K562 (cell line): ENCODE results near the gene WNK1. TPM values are rescaled to one million over a fixed set of nuclear protein-coding genes. Genes with fewer than 3 reads are reported as not detected.

Source experiments
- CBX1 ChIP-seq: sonication (generic); IDR thresholded peaks from 2 replicates; pipeline ENCODE4 v1.6.1; 2016; ENCODE audit warnings: antibody characterized with exemption, low read depth, mild to moderate bottlenecking
- CGGBP1 ChIP-seq: fragments of 250-450 bp; sonication (Bioruptor Pico); IDR thresholded peaks from 2 replicates; pipeline ENCODE4 v1.9.0; 2021; ENCODE audit warnings: mild to moderate bottlenecking
- CREB1 ChIP-seq, 2 experiments: sonication (generic) in 1 of 2; formaldehyde crosslinking in 1 of 2; IDR thresholded peaks; 2 replicates each; pipeline versions ENCODE4 v1.6.1 to v1.8.0; 2012 to 2022; ENCODE audit warnings: inconsistent platforms in 1 of 2, mild to moderate bottlenecking in 1 of 2, missing genetic modification reagents in 1 of 2, moderate library complexity in 1 of 2
- ELK1 ChIP-seq: sonication (generic); formaldehyde crosslinking; IDR thresholded peaks from 2 replicates; pipeline ENCODE4 v1.8.1; 2022; ENCODE audit warnings: missing genetic modification reagents
- GTF2B ChIP-seq: IDR thresholded peaks from 2 replicates; pipeline ENCODE4 v1.6.1; 2011; ENCODE audit not compliant: insufficient read length; ENCODE audit errors: extremely low read depth
- IRF1 ChIP-seq: sonication (generic); formaldehyde crosslinking; IDR thresholded peaks from 2 replicates; pipeline ENCODE4 v1.8.0; 2022; ENCODE audit warnings: missing genetic modification reagents, mild to moderate bottlenecking, borderline replicate concordance
- MAFF ChIP-seq: IDR thresholded peaks from 2 replicates; pipeline ENCODE4 v1.6.1; 2012; ENCODE audit warnings: low read length, improper control_type of control experiment
- MBD1 ChIP-seq: fragments of 250-450 bp; sonication (Bioruptor Pico); IDR thresholded peaks from 2 replicates; pipeline ENCODE4 v1.8.0; 2022; ENCODE audit warnings: inconsistent platforms
- MED1 ChIP-seq: sonication (generic); formaldehyde crosslinking; IDR thresholded peaks from 2 replicates; pipeline ENCODE4 v1.8.1; 2023; ENCODE audit warnings: missing genetic modification reagents, borderline replicate concordance
- NKRF ChIP-seq: fragments of 450-650 bp; IDR thresholded peaks from 2 replicates; pipeline ENCODE4 v1.6.1; 2016; ENCODE audit warnings: borderline replicate concordance
- NR2F6 ChIP-seq: fragments of 450-650 bp; formaldehyde crosslinking; IDR thresholded peaks from 2 replicates; pipeline ENCODE4 v1.4.0; 2020; ENCODE audit warnings: mild to moderate bottlenecking
- PKNOX1 ChIP-seq: fragments of 450-650 bp; IDR thresholded peaks from 2 replicates; pipeline ENCODE4 v1.6.1; 2016
- RAD51 ChIP-seq: fragments of 450-650 bp; IDR thresholded peaks from 2 replicates; pipeline ENCODE4 v1.7.1; 2016; ENCODE audit warnings: low read depth, mild to moderate bottlenecking, borderline replicate concordance
- SREBF2 ChIP-seq: sonication (generic); formaldehyde crosslinking; IDR thresholded peaks from 2 replicates; pipeline ENCODE4 v1.4.0; 2020; ENCODE audit warnings: mild to moderate bottlenecking, missing genetic modification reagents
- SRF ChIP-seq, 2 experiments: fragments of 250-450, 450-650 bp in 1 of 2; sonication (Bioruptor Pico) in 1 of 2; sonication (generic) in 1 of 2; formaldehyde crosslinking; IDR thresholded peaks; 2 replicates each; pipeline versions ENCODE4 v1.5.0 to v1.5.1; 2020 to 2022; ENCODE audit warnings: mild to moderate bottlenecking in 1 of 2, missing genetic modification reagents in 1 of 2
- STAT5B ChIP-seq: fragments of 250-450 bp; sonication (Bioruptor Pico); IDR thresholded peaks from 2 replicates; pipeline ENCODE4 v1.8.0; 2021; ENCODE audit warnings: mild to moderate bottlenecking, inconsistent platforms
- USF1 ChIP-seq: sonication (generic); formaldehyde crosslinking; IDR thresholded peaks from 2 replicates; pipeline ENCODE4 v1.9.0; 2022; ENCODE audit warnings: mild to moderate bottlenecking, missing genetic modification reagents
- ZNF174 ChIP-seq: fragments of 250-450 bp; sonication (Bioruptor Pico); IDR thresholded peaks from 2 replicates; pipeline ENCODE4 v1.4.0; 2020; ENCODE audit warnings: mild to moderate bottlenecking
- polyA plus RNA-seq, 8 experiments: library from polyadenylated mRNA; depleted of rRNA in 4 of 8; stranded (reverse) in 5 of 8; unstranded in 3 of 8; fragments of >200 nt; fragmentation: Nextera tagmentation in 2 of 8; fragmentation: Illumina TruSeq in 1 of 8; extraction: Ambion mirVana in 2 of 8; extraction: Trizol in 1 of 8; gene quantifications; 2 replicates each; pipeline versions ENCODE4 v1.2.1 to v1.2.3, GENCODE V29; 2011 to 2014; ENCODE audit warnings: inconsistent platforms in 1 of 8, missing spikeins in 1 of 8
- total RNA-seq, 7 experiments: library from RNA; depleted of rRNA in 6 of 7; stranded (reverse); fragments of >200 nt in 6 of 7; fragmentation: Illumina TruSeq in 2 of 7; extraction: Trizol in 2 of 7; gene quantifications; 2 replicates each; pipeline versions ENCODE4 v1.2.1 to v1.2.3, GENCODE V29; 2011 to 2021; ENCODE audit warnings: low replicate concordance in 1 of 7

The WNK1 gene
- total and polyA plus RNA-seq, 9 of the 15 experiments (the other 6 are each of a cell fraction or from before 2014, with no cell fraction given): 4.3 to 73.9 (median 31.0) TPM

GRCh38 chr12:810671-811415 lies 58.5 kb downstream of the WNK1 start (continued):
- TF ChIP-seq SRF (CRISPR knock-in tag; IDR thresholded peaks at IDR 0.05) (no peak), NR2F6 (CRISPR knock-in tag) (no peak), IRF1 (CRISPR knock-in tag) (no peak), RAD51 (peak; percentile 53), MED1 (CRISPR knock-in tag) (no peak), SREBF2 (CRISPR knock-in tag) (no peak), ELK1 (no peak), ZNF174 (no peak), CGGBP1 (CRISPR knock-in tag) (no peak), MAFF (no peak), MBD1 (CRISPR knock-in tag) (no peak), USF1 (CRISPR knock-in tag) (no peak), GTF2B (no peak), CREB1 (IDR thresholded peaks at IDR 0.05) (no peak), CREB1 (CRISPR knock-in tag; IDR thresholded peaks at IDR 0.05) (no peak), STAT5B (CRISPR knock-in tag) (no peak), CBX1 (no peak), PKNOX1 (peak; percentile 56), NKRF (no peak)
